H1 (cell line): ENCODE results near the gene SLC12A8. TPM values are rescaled to one million over a fixed set of nuclear protein-coding genes. Genes with fewer than 3 reads are reported as not detected.

Experiments used
- CTCF ChIA-PET: fragments of 300-600 bp; sonication (Branson Sonifier 250); formaldehyde crosslinking; loops from one replicate; lab custom pipeline; 2021; ENCODE audit not compliant: partially characterized antibody; lab: Charles Lee
- POLR2A ChIA-PET: fragments of 300-600 bp; sonication (Branson Sonifier 250); formaldehyde crosslinking; loops from one replicate; lab custom pipeline; 2021; ENCODE audit warnings: inconsistent platforms; ENCODE audit not compliant: partially characterized antibody; lab: Charles Lee
- DNase-seq, 2 experiments: peaks; one replicate each; pipeline versions ENCODE4 v3.0.0 to v3.0.0-alpha.2; 2010 to 2022; ENCODE audit warnings: low spot score in 2 of 2, low read depth in 1 of 2, mixed read lengths in 1 of 2
- FAIRE-seq: peaks from 2 replicates; lab custom pipeline; 2011; peaks lifted over from hg19 to GRCh38; lab: Jason Lieb, UNC
- H2AFZ ChIP-seq: 2 replicates; pipeline ENCODE4 v1.8.1; 2012; ENCODE audit warnings: low read length, inconsistent platforms
- H2AK5ac ChIP-seq: 2 replicates; pipeline ENCODE4 v1.6.1; 2013; ENCODE audit warnings: low read depth, low read length
- H2BK120ac ChIP-seq: replicated peaks from 2 replicates; pipeline ENCODE3; 2013; ENCODE audit warnings: low read depth, low read length, inconsistent platforms
- H2BK12ac ChIP-seq: 2 replicates; pipeline ENCODE4 v1.6.1; 2013; ENCODE audit warnings: low read depth, low read length
- H2BK15ac ChIP-seq: 2 replicates; pipeline ENCODE4 v1.6.1; 2013; ENCODE audit warnings: low read length
- H2BK20ac ChIP-seq: 2 replicates; pipeline ENCODE4 v1.6.1; 2013; ENCODE audit warnings: low read length
- H2BK5ac ChIP-seq: 2 replicates; pipeline ENCODE4 v1.6.1; 2013; ENCODE audit warnings: low read depth, low read length
- H3K14ac ChIP-seq: 2 replicates; pipeline ENCODE4 v1.6.1; 2013; ENCODE audit warnings: inconsistent platforms; ENCODE audit not compliant: insufficient read length
- H3K18ac ChIP-seq: 2 replicates; pipeline ENCODE4 v1.6.1; 2013; ENCODE audit warnings: low read length; ENCODE audit errors: extremely low read depth
- H3K23ac ChIP-seq: 2 replicates; pipeline ENCODE4 v1.6.1; 2013; ENCODE audit warnings: inconsistent platforms; ENCODE audit not compliant: insufficient read length
- H3K23me2 ChIP-seq: 2 replicates; pipeline ENCODE4 v1.6.1; 2013; ENCODE audit warnings: low read depth, low read length
- H3K27ac ChIP-seq: 2 replicates; pipeline ENCODE4 v1.6.1; 2011; ENCODE audit warnings: low read depth, low read length, inconsistent platforms
- H3K27me3 ChIP-seq, 4 experiments: replicated peaks in 1 of 4; 1 replicate in 1 of 4; 2 replicates in 3 of 4; pipeline versions ENCODE4 v1.6.1 to v1.8.1; 2011 to 2013; ENCODE audit warnings: low read length in 3 of 4, mild to moderate bottlenecking in 3 of 4, inconsistent platforms in 2 of 4, mixed read lengths in 2 of 4, moderate library complexity in 1 of 4; ENCODE audit not compliant: control insufficient read depth in 3 of 4, insufficient read depth in 3 of 4; ENCODE audit errors: extremely low read depth in 1 of 4
- H3K36me3 ChIP-seq, 4 experiments: 2 replicates each; pipeline versions ENCODE4 v1.6.1 to v1.8.1; 2011 to 2013; ENCODE audit warnings: mild to moderate bottlenecking in 4 of 4, low read length in 3 of 4, moderate library complexity in 2 of 4, control low read depth in 1 of 4, inconsistent platforms in 1 of 4; ENCODE audit not compliant: insufficient read depth in 4 of 4, control insufficient read depth in 2 of 4
- H3K4ac ChIP-seq: replicated peaks from 2 replicates; pipeline ENCODE3; 2013; ENCODE audit warnings: low read length, low read depth, mixed read lengths, inconsistent platforms; ENCODE audit not compliant: insufficient read length
- H3K4me1 ChIP-seq, 4 experiments: replicated peaks in 1 of 4; 1 replicate in 1 of 4; 2 replicates in 3 of 4; pipeline versions ENCODE4 v1.6.1 to v1.8.1; 2011 to 2013; ENCODE audit warnings: low read length in 3 of 4, inconsistent platforms in 2 of 4, mixed read lengths in 1 of 4; ENCODE audit not compliant: insufficient read depth in 4 of 4, control insufficient read depth in 3 of 4
- H3K4me2 ChIP-seq, 2 experiments: 2 replicates each; pipeline versions ENCODE4 v1.6.1 to v1.8.1; 2011 to 2013; ENCODE audit warnings: low read depth in 2 of 2, low read length in 2 of 2, control low read depth in 1 of 2, inconsistent platforms in 1 of 2, mild to moderate bottlenecking in 1 of 2; ENCODE audit not compliant: insufficient read depth in 1 of 2
- H3K4me3 ChIP-seq, 4 experiments: fragments of 200-600, 300-600 bp in 1 of 4; sonication (generic), shearing (Covaris generic), sonication (Bioruptor Twin) in 1 of 4; 2 replicates each; pipeline versions ENCODE4 v1.5.1 to v1.8.1; 2011 to 2016; ENCODE audit warnings: low read length in 4 of 4, low read depth in 3 of 4, control low read depth in 2 of 4, inconsistent platforms in 2 of 4, mild to moderate bottlenecking in 2 of 4, mixed read lengths in 1 of 4, moderate library complexity in 1 of 4; ENCODE audit not compliant: insufficient read depth in 2 of 4; ENCODE audit errors: extremely low read depth in 1 of 4
- H3K56ac ChIP-seq: replicated peaks from 2 replicates; pipeline ENCODE3; 2013; ENCODE audit warnings: low read depth, mild to moderate bottlenecking, mixed read lengths, low read length, inconsistent platforms; ENCODE audit not compliant: insufficient read length
- H3K79me1 ChIP-seq: 2 replicates; pipeline ENCODE4 v1.6.1; 2013; ENCODE audit warnings: low read depth, low read length, control low read depth
- H3K79me2 ChIP-seq, 2 experiments: 2 replicates each; pipeline versions ENCODE4 v1.6.1 to v1.8.1; 2012 to 2013; ENCODE audit warnings: low read length in 2 of 2, mild to moderate bottlenecking in 2 of 2, inconsistent platforms in 1 of 2; ENCODE audit not compliant: insufficient read depth in 2 of 2, control insufficient read depth in 1 of 2
- H3K9ac ChIP-seq, 4 experiments: replicated peaks in 1 of 4; 1 replicate in 1 of 4; 2 replicates in 3 of 4; pipeline versions ENCODE4 v1.6.1 to v1.8.1; 2011 to 2013; ENCODE audit warnings: low read depth in 3 of 4, low read length in 3 of 4, control low read depth in 2 of 4, mild to moderate bottlenecking in 2 of 4, moderate library complexity in 2 of 4, inconsistent platforms in 1 of 4; ENCODE audit errors: extremely low read depth in 1 of 4
- H3K9me3 ChIP-seq, 2 experiments: 2 replicates each; pipeline versions ENCODE4 v1.6.1 to v1.8.1; 2012 to 2013; ENCODE audit warnings: mild to moderate bottlenecking in 2 of 2, moderate library complexity in 2 of 2, control low read depth in 1 of 2, inconsistent platforms in 1 of 2, low read depth in 1 of 2, low read length in 1 of 2, mixed read lengths in 1 of 2; ENCODE audit not compliant: insufficient read depth in 2 of 2
- H4K20me1 ChIP-seq, 2 experiments: replicated peaks in 1 of 2; 2 replicates each; pipeline versions ENCODE3 to v1.8.1; 2011 to 2013; ENCODE audit warnings: inconsistent platforms in 2 of 2, low read length in 2 of 2, mild to moderate bottlenecking in 1 of 2; ENCODE audit not compliant: insufficient read depth in 2 of 2, control insufficient read depth in 1 of 2
- H4K5ac ChIP-seq: 2 replicates; pipeline ENCODE4 v1.6.1; 2013; ENCODE audit warnings: low read length, low read depth, mixed read lengths, inconsistent platforms; ENCODE audit not compliant: insufficient read length
- H4K8ac ChIP-seq: 2 replicates; pipeline ENCODE4 v1.8.0; 2013; ENCODE audit warnings: mild to moderate bottlenecking, moderate library complexity, low read length, inconsistent platforms; ENCODE audit not compliant: insufficient read depth; ENCODE audit errors: extremely low read depth
- H4K91ac ChIP-seq: replicated peaks from 2 replicates; pipeline ENCODE3; 2013; ENCODE audit warnings: low read length, mixed read lengths, inconsistent platforms; ENCODE audit not compliant: insufficient read length
- GTF2F1 ChIP-seq: IDR thresholded peaks from 2 replicates; pipeline ENCODE4 v1.6.1; 2012; ENCODE audit warnings: low read depth, low read length, improper control_type of control experiment, borderline replicate concordance
- NANOG ChIP-seq: IDR thresholded peaks from 2 replicates; pipeline ENCODE4 v1.6.1; 2011; ENCODE audit warnings: low read length, low read depth, mild to moderate bottlenecking, inconsistent platforms; ENCODE audit not compliant: insufficient read depth, poor library complexity, severe bottlenecking
- SIX5 ChIP-seq: IDR thresholded peaks from 2 replicates; pipeline ENCODE4 v1.6.1; 2011; ENCODE audit warnings: mild to moderate bottlenecking, low read depth, low read length
- SUZ12 ChIP-seq: fragments of 200-600 bp; sonication (generic); IDR thresholded peaks from 2 replicates; pipeline ENCODE4 v1.6.1; 2012; ENCODE audit warnings: mild to moderate bottlenecking, inconsistent platforms, low read length, moderate library complexity, mixed read lengths
- WGBS, 2 experiments: shearing (Covaris generic) in 1 of 2; methylation state at CpG; one replicate each; pipeline versions ENCODE4 v1.1.6 to v1.1.7; 2013 to 2015; ENCODE audit warnings: low lambda C conversion rate in 2 of 2, mixed read lengths in 2 of 2, inconsistent platforms in 1 of 2, low coverage in 1 of 2, missing lambda C conversion rate in 1 of 2; ENCODE audit not compliant: insufficient replicate concordance in 2 of 2, insufficient coverage in 1 of 2, insufficient read length in 1 of 2; ENCODE audit errors: extremely low coverage in 1 of 2, missing lambda C conversion rate in 1 of 2; 5-methylcytosine and 5-hydroxymethylcytosine counted together
- polyA plus RNA-seq, 7 experiments: library from polyadenylated mRNA; depleted of rRNA in 3 of 7; stranded (reverse) in 5 of 7; unstranded in 2 of 7; fragments of >200 nt in 5 of 7; fragments of 200-250 nt in 2 of 7; gene quantifications; 1 replicate in 5 of 7; 2 replicates in 1 of 7; 4 replicates in 1 of 7; pipeline versions ENCODE4 v1.2.1 to v1.2.3, GENCODE V29; 2011 to 2013; ENCODE audit warnings: missing spikeins in 2 of 7, mixed read lengths in 2 of 7
- total RNA-seq: library from RNA; stranded (reverse); fragmentation: NEBNext Ultra II Directional; extraction: Animal tissue kit (Norgen Biotek cat#: 25700); gene quantifications from 2 replicates; pipeline ENCODE4 v1.2.1, GENCODE V29; 2021
- TF ChIP-seq, protein P1 (sequence below), 3 experiments: IDR thresholded peaks; 1 replicate in 2 of 3; 2 replicates in 1 of 3; pipeline versions ENCODE4 v1.5.1 to v1.6.1; 2011; ENCODE audit warnings: low read length in 3 of 3, mild to moderate bottlenecking in 3 of 3, inconsistent platforms in 2 of 3, low read depth in 1 of 3, moderate library complexity in 1 of 3; ENCODE audit not compliant: insufficient read depth in 1 of 3; ENCODE audit errors: control extremely low read depth in 1 of 3

SLC12A8 gene
- total and polyA plus RNA-seq, 2 of the 8 experiments (the other 6 are each of a cell fraction or from before 2014, with no cell fraction given): 13.7 to 14.4 TPM

DNA sequence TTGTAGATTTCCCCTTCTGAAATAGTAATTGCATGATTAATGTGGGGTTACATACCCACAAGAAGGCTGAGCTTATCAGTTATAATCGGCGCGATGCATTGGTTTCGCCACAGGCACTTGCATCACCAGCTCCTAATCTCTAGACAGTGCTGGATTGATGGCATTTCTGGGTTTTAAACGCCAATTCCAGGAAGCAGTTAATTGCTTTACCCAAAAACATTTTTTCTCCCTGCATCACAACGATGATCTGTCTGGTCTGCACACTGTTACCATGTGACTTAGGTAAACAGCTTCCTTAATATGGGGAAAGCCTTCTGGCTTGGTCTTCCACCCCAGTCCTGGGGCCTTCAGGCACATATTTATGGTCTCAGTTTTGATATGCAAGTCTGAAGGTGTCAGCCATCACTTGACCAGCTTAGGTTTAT, 86.7 kb downstream of the SLC12A8 start:
- Histone ChIP-seq H3K36me3 (no peaks in the 10 kb centered on the region), H3K4me2 (no peak overlapping the region), H2BK5ac (no peak overlapping the region), H3K27ac (no peak overlapping the region), H3K4ac (no peak overlapping the region), H2BK12ac (no peak overlapping the region), H3K9me3 (no peaks in the 10 kb centered on the region), H4K8ac (no peak overlapping the region), H3K9ac (no peak overlapping the region), H2AK5ac (no peak overlapping the region), H3K23ac (no peak overlapping the region), H3K18ac (no peak overlapping the region), H3K4me3 (no peak overlapping the region), H4K20me1 (no peaks in the 10 kb centered on the region), H4K5ac (no peak overlapping the region), H3K23me2 (no peaks in the 10 kb centered on the region), H2AFZ (no peak overlapping the region), H3K14ac (no peak overlapping the region), H3K56ac (no peak overlapping the region), H2BK120ac (no peak overlapping the region), H4K91ac (no peak overlapping the region), H2BK20ac (no peak overlapping the region), H2BK15ac (no peak overlapping the region), H3K4me1 (peaks cover 5 to 18% (median 11%) of the 10 kb centered on the region in 4 experiments; a peak in 6 of 7 replicates), H3K79me1 (no peaks in the 10 kb centered on the region), H3K27me3 (no peaks in the 10 kb centered on the region), H3K79me2 (no peaks in the 10 kb centered on the region)
- POLR2A ChIA-PET: no interaction called here
- DNase-seq (no peak), FAIRE-seq (no peak)
- CTCF ChIA-PET: interaction anchor here (0.6 to 1.0 kb wide), 4 partner anchors 24 to 522 kb away, joined by 3 to 6 read pairs (median 4); no protein-coding TSS in a partner anchor
- WGBS, 2 experiments: 91% methylated on average over 6 of the region's 6 CpGs; no CpG with 5 or more reads in 1 of the 2 experiments
- TF ChIP-seq NANOG (no peak), SUZ12 (no peak), SIX5 (no peak), GTF2F1 (no peak)
- TF ChIP-seq, protein P1, sequence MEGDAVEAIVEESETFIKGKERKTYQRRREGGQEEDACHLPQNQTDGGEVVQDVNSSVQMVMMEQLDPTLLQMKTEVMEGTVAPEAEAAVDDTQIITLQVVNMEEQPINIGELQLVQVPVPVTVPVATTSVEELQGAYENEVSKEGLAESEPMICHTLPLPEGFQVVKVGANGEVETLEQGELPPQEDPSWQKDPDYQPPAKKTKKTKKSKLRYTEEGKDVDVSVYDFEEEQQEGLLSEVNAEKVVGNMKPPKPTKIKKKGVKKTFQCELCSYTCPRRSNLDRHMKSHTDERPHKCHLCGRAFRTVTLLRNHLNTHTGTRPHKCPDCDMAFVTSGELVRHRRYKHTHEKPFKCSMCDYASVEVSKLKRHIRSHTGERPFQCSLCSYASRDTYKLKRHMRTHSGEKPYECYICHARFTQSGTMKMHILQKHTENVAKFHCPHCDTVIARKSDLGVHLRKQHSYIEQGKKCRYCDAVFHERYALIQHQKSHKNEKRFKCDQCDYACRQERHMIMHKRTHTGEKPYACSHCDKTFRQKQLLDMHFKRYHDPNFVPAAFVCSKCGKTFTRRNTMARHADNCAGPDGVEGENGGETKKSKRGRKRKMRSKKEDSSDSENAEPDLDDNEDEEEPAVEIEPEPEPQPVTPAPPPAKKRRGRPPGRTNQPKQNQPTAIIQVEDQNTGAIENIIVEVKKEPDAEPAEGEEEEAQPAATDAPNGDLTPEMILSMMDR (IDR thresholded peaks at IDR 0.05; ENCODE audit: control extremely low read depth in 1 of 3, insufficient read depth in 1 of 3, low read depth in 1 of 3, low read length in 3 of 3): no peak
